GM19099 (cell line): ENCODE measurements around the gene KCNJ3.

Source experiments
- POLR2A ChIP-seq: IDR thresholded peaks from 3 replicates; pipeline ENCODE4 v1.6.1; 2011; ENCODE audit warnings: low read depth; ENCODE audit not compliant: insufficient read length; ENCODE audit errors: extremely low read depth

Gene KCNJ3

DNA sequence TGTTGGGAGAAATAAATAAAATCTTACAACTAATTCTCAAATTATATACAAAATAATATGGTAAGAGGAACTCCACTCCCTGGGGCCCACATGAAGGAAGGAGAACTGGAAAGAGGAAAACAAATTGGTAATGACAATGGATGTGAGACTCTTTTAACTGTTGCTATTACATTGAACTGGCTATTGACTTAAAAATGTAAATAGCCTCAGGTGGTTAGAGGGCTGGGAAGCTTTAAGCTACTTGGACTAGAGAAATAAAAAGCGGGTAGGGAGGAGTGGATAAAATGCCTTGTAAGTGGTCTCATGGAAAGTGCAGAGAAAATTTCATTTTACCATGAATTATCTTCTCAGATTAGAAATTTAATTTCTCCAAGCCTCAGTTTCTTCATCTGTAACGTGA lies 64.1 kb downstream of the KCNJ3 start:
- no peak for TF ChIP-seq POLR2A

DNA sequence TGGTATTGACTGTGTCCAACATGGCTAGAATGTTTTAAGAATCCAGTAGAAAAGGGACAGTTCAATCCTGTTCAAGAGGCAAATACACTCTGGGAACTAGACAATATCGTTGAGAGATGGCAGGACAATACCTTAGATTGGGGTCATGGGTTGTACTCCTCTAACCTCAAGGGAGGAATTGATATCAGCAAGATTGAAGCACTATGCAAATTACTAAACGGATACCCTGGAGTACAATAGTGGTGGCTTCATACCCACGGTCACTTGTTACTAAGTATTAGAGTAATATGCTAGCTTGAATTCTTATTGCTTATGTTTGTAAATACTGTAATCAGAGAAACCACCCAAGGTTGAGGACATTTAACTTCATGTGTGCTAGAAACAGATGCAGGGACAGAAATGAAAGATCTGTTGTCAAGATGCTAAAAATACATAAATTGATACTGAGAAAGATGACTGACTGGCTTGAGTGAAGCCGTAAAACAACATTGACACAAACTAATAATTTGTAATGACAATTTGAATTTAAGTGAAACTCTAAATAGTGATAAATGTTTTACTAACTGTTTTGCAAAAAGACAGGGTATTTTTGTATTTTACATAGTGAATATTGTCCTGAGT lies 73.3 kb downstream of the KCNJ3 start:
- TF ChIP-seq POLR2A: no peak

DNA sequence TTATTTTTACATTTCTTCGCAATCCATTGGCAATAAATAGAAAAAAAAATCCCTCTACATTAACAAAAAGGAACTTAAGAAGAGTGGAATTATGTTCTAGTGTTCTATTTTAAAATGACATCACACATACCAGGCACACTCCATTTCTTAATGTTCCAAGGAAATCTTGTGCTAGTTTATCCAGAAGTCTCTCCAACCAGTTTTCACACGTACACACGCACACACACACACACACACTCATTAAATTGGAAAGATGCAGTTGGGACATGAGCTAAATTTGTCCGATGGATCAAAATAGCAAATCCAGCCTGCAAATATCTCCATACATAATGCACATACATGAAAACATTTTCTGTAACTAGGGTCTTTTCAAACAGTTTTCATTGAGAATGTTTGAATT lies 78.3 kb downstream of the KCNJ3 start:
- TF ChIP-seq POLR2A: no peak

DNA sequence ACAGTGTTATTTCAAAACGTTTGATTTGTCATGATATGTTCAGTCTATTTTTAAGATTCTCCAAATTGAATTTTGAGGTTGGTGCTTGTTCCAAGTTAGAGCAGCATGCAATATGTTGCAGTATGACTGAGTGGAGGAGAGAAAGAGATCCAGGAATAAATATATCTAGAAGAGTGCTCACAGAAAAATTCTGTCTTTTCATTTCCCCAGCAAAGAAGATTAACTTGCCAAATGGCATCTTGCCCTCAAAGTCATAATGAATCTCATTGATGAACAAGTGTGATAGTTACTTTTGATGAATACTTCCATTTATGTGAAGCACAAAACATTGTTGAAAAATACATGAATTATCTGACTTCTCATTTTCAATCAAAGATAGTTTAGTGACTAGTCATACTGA lies 95.9 kb downstream of the KCNJ3 start:
- no peak for TF ChIP-seq POLR2A

DNA sequence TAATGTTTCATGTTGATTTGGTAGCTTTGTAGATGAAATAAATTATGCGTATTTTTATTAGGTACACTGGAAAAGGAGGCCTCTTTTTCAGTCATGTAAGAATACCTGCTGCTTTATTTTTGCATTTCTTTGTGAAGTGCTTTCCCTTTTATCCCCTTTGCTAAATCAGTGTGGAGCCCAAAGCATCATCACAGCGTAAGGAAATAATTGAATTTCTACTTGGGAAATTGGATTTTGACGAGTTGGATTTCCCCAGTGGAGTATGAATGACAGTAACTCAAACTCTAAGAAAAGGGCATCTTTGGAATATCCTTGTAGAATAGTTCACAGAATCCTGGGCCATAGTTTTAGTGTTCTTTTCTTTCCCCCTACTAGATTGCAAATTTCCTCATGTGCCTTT lies 97.2 kb downstream of the KCNJ3 start:
- TF ChIP-seq POLR2A: no peak

DNA sequence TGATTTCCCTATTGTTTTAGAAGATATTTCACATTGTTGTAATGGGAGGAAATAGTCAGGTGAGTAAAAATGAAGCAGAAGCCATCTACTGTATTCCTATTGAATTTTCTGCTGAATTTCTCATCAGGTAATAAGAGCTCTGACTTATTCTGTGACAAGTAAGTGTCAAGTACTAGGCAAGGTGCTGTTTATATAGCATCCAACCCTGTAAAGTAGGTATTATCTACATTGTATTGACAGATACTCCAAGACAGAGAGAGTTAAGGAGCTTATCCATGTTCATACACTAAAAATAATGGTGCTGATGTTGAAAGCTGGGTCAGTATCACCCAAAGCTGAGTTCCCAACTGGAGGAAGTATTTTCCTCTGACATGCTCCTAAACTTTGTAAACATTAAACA lies 106.0 kb downstream of the KCNJ3 start:
- TF ChIP-seq POLR2A: no peak

DNA sequence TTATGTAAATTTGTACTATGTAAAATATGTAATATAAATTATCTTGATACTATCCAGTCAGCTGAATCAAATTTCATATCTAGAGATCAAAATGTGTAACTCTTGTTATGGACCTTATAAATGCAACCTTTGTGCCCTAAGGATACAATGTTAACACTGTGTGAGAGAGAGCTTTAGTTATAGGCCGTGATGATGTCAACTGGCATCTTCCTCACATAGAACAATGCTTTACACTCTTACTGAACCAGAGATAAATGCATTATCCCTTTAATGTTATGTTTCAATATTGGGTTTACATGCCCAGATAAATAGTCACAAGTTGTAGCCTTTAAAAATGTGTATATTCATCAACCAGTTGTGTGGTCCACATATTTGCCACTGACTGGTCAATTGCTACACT lies 115.1 kb downstream of the KCNJ3 start:
- TF ChIP-seq POLR2A: no peak

DNA sequence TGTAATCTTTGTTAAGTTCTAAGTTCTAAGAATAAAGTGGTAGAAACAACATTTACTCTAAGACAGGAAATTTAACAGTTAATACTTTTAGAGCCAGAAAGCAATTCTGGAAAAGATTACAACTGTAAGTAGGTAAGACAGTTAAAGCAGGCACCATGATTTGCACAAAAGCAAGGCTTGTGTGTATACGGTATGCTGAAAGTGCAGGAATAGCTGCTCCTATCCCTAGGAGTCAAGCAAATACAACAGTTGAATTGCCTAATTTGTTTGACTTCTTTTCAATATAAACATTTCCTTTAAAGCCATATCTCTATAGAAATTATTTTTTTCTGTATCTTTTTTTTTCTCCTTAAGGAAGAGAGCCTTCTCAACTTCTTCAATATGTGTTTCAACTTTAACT lies 116.4 kb downstream of the KCNJ3 start:
- no peak for TF ChIP-seq POLR2A

DNA sequence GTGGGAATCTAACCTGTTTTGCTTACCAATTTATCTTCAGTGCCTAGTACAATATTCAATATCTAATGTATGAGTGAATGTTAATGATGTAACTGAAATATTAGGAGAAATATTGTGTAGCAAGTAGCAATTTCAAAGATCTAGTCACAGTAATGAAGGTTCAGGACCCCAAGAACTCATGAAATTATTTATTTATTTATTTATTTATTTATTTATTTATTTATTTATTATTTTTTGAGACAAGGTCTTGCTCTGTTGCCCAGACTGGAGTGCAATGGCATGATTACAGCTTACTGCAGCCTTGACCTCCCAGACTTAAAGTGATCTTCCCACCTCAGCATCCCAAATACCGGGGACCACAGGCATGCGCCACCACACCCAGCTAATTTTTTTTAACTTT lies 126.9 kb downstream of the KCNJ3 start:
- no peak for TF ChIP-seq POLR2A

DNA sequence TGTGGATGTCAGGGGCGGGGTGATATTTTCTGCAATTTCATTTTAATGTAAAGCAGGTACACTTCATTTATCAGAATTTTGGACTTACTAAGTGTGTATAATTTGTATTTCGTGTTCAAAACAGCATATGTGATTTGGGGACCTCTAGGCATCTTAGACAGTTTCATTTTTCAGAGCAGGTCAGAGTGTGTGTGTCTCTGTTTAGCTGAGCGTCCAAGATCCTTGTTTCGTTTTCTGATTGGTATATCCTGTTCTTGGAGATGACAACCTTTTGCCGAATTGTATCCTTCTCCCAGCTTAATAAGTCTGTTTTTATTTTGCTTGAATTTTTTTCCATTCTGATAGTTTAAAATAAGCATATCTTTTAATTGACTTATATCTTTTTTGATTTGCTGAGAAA lies 128.3 kb downstream of the KCNJ3 start:
- TF ChIP-seq POLR2A: no peak

DNA sequence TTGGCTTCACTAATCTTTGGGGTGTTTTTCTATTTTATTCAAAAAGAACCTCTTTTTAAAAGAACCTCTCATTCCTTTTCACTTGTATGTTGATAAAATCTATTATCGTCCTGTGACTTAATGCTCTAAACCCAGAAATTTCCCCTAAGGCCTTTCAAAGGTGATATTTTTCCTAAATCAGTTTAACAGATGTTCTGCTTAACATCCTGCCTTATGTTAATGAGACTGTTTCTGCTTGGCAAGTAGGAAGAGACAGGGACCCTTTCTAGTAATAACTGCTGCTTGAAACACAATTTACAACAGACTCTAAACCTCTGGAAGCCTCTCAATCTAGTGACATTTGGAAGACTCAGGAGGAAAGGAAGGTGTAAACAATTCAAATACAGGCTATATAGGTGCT lies 128.8 kb downstream of the KCNJ3 start:
- TF ChIP-seq POLR2A: no peak

DNA sequence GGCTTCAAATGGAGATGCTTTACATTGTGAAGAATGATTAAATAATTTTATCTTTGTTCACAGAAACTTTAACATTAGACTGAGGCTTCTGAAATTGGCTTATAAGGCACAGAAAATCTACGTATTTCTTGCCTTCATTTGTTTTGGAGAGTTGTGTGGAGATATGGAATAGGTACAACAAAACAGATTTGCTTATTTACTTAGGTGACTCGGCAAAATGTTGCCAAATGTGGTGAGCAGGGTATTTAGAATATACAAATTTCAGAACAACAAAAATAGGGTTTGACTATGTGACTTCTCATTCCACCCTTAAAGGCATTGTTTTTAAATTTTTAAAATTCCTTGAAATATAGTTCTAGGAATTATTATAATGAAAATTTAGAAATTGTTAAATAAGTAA lies 134.2 kb downstream of the KCNJ3 start:
- TF ChIP-seq POLR2A: no peak

DNA sequence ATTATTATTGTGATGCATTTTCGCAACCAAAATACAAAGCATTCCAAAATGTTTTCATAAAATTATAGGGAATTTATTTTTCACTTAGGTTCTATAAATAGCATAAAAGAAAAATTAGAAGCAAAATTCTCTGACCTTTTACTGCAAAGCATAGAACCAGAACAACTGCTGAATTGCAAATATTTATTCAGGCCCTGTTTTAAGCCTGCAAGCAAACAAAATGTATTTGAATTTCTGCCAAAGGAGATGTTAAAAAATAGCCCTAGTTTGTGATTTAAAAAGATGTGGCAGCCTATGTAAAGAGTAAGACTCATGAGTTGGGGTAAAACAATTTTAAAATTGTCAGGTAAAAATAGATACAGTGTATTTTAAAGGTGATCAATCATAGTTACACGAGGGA lies 138.1 kb downstream of the KCNJ3 start:
- no peak for TF ChIP-seq POLR2A

DNA sequence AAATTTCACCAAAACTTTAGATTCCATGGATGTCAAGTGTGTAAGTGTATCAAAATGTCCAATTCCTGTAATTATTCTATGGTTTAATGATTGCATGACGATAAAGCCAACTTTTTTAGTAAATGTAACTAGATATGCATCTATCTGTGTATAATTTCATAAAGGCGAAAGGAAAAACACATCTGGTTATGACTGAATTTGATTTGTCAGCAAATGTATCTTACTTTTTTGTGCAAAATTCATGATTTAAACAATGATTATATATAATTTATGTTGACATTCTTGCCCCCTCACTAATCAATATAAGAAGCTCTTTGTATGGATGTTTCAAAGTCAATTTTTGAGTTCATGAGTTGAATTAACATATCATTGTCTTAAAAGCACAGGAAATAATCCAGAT lies 138.5 kb downstream of the KCNJ3 start:
- no peak for TF ChIP-seq POLR2A

DNA sequence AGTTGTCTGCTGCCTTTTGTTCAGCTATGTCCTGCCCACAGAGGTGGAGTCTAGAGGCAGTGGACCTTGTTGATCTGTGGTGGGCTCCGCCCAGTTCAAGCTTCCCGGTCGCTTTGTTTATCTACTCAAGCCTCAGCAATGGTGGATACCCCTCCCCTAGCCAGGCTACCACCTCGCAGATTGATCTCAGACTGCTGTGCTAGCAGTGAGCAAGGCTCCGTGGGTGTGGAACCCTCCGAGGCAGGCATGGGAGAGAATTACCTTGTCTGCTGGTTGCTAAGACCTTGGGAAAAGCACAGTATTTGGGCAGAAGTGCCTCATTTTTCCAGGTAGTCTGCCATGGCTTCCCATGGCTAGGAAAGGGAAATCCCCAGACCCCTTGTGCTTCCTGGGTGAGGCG lies 146.0 kb downstream of the KCNJ3 start:
- no peak for TF ChIP-seq POLR2A

DNA sequence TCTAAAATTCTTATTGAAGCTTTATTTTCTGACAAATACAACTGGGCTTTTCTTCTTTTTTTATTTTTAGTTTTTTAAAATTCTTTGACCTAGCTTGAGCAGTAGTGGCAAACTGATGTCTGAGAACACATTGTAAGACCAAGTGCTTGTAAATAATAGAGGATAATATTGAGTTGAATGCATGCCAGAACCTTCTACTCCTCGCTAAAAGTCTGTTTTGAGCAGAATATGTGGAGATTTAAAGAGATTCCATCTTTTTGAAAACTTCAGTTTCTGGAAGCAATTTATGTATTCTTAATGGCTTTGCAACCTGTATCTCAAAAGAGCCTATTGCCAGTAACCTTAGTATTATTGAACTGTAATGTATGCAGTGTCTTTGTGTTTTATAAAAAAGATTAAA lies 148.3 kb downstream of the KCNJ3 start:
- no peak for TF ChIP-seq POLR2A

DNA sequence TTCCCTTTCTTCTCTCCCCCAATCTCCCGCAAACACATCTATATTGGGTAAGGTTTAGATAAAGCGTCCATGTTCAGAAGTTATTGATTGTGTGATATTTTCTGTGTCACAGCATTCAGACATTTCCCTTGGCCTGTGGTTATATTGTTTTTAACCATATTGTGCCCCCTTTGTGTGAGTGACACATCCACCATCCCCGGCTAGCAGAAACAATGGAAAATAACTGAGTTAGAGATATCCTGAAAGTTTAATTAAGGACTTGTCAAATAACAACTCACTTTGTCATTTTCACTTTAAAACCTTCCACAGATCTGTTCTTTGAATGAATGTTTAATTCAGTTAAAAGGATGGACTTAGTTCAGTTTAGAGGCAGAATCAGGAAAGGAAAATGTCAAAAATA lies 151.0 kb downstream of the KCNJ3 start:
- no peak for TF ChIP-seq POLR2A
